HepG2 (cell line): Measurements from ENCODE around the gene ECM1. TPM values are rescaled to one million over a fixed set of nuclear protein-coding genes. Genes with fewer than 3 reads are reported as not detected.

ENCODE experiments used
- CC2D1A ChIP-seq: sonication (generic); formaldehyde crosslinking; IDR thresholded peaks from 2 replicates; pipeline ENCODE4 v1.8.1; 2023; ENCODE audit warnings: mild to moderate bottlenecking, missing genetic modification reagents
- ELF3 ChIP-seq: IDR thresholded peaks from 2 replicates; pipeline ENCODE4 v1.6.1; 2016; ENCODE audit warnings: missing genetic modification reagents, missing compliant biosample characterization
- GATAD1 ChIP-seq: IDR thresholded peaks from 2 replicates; pipeline ENCODE4 v1.6.1; 2016; ENCODE audit warnings: missing genetic modification reagents, missing compliant biosample characterization
- JUNB ChIP-seq: sonication (generic); formaldehyde crosslinking; IDR thresholded peaks from 2 replicates; pipeline ENCODE4 v1.8.0; 2022; ENCODE audit warnings: missing genetic modification reagents, mild to moderate bottlenecking, borderline replicate concordance
- MAF1 ChIP-seq: sonication (generic); formaldehyde crosslinking; IDR thresholded peaks from 2 replicates; pipeline ENCODE4 v1.5.0; 2020; ENCODE audit warnings: missing genetic modification reagents, borderline replicate concordance
- NFRKB ChIP-seq: fragments of 450-650 bp; IDR thresholded peaks from 2 replicates; pipeline ENCODE4 v1.6.1; 2017
- SAP130 ChIP-seq: IDR thresholded peaks from 2 replicates; pipeline ENCODE4 v1.6.1; 2016; ENCODE audit warnings: low read depth
- SOX6 ChIP-seq, 2 experiments: fragments of 450-650 bp in 1 of 2; sonication (generic) in 1 of 2; formaldehyde crosslinking in 1 of 2; IDR thresholded peaks; 2 replicates each; pipeline versions ENCODE4 v1.4.0 to v1.6.1; 2017 to 2020; ENCODE audit warnings: antibody characterized with exemption in 1 of 2, mild to moderate bottlenecking in 1 of 2, missing genetic modification reagents in 1 of 2
- TCF7L2 ChIP-seq: IDR thresholded peaks from 2 replicates; pipeline ENCODE4 v1.6.1; 2011; ENCODE audit warnings: mild to moderate bottlenecking, low read depth, low read length, moderate library complexity
- ZNF337 ChIP-seq: sonication (generic); formaldehyde crosslinking; IDR thresholded peaks from 2 replicates; pipeline ENCODE4 v1.5.1; 2020; ENCODE audit warnings: missing genetic modification reagents, low read depth, mild to moderate bottlenecking, borderline replicate concordance
- ZNF552 ChIP-seq: sonication (generic); formaldehyde crosslinking; IDR thresholded peaks from 2 replicates; pipeline ENCODE4 v1.9.0; 2022; ENCODE audit warnings: missing genetic modification reagents, mild to moderate bottlenecking, borderline replicate concordance
- ZNF607 ChIP-seq: sonication (generic); formaldehyde crosslinking; IDR thresholded peaks from 2 replicates; pipeline ENCODE4 v1.5.1; 2020; ENCODE audit warnings: missing genetic modification reagents, mild to moderate bottlenecking, borderline replicate concordance
- ZNF672 ChIP-seq: sonication (generic); formaldehyde crosslinking; IDR thresholded peaks from 2 replicates; pipeline ENCODE4 v1.8.1; 2022; ENCODE audit warnings: missing genetic modification reagents
- ZNF749 ChIP-seq: sonication (generic); formaldehyde crosslinking; IDR thresholded peaks from 2 replicates; pipeline ENCODE4 v1.8.0; 2022; ENCODE audit warnings: mild to moderate bottlenecking, missing genetic modification reagents, moderate library complexity, borderline replicate concordance
- ZNF792 ChIP-seq: IDR thresholded peaks from 2 replicates; pipeline ENCODE4 v1.6.1; 2016
- ZNF883 ChIP-seq: sonication (generic); formaldehyde crosslinking; IDR thresholded peaks from 2 replicates; pipeline ENCODE4 v1.5.1; 2020; ENCODE audit warnings: mild to moderate bottlenecking, missing genetic modification reagents; ENCODE audit errors: not compliant biosample characterization
- polyA plus RNA-seq, 8 experiments: library from polyadenylated mRNA; depleted of rRNA in 3 of 8; stranded (reverse) in 7 of 8; unstranded in 1 of 8; fragments of >200 nt; fragmentation: Illumina TruSeq in 4 of 8; extraction: Trizol in 4 of 8; gene quantifications; 2 replicates each; pipeline versions ENCODE4 v1.2.1 to v1.2.3, GENCODE V29; 2011 to 2016; ENCODE audit warnings: low read depth in 4 of 8, missing spikeins in 1 of 8, mixed read lengths in 1 of 8; ENCODE audit not compliant: insufficient read depth in 1 of 8
- total RNA-seq, 5 experiments: library from RNA; depleted of rRNA; stranded (reverse); fragments of >200 nt; fragmentation: Illumina TruSeq; extraction: Trizol; gene quantifications; 2 replicates each; pipeline ENCODE4 v1.2.3, GENCODE V29; 2016; ENCODE audit warnings: low read depth in 1 of 5
- TF ChIP-seq, protein P1 (sequence below): sonication (generic); formaldehyde crosslinking; IDR thresholded peaks from 2 replicates; pipeline ENCODE4 v1.5.1; 2020; ENCODE audit warnings: mild to moderate bottlenecking, moderate library complexity, missing genetic modification reagents
- TF ChIP-seq, protein P2 (sequence below): sonication (generic); IDR thresholded peaks from 2 replicates; pipeline ENCODE4 v1.6.1; 2016; ENCODE audit warnings: low read depth, borderline replicate concordance
- TF ChIP-seq, protein P3 (sequence below): fragments of 450-650 bp; IDR thresholded peaks from 2 replicates; pipeline ENCODE4 v1.6.1; 2016
- TF ChIP-seq, protein P4 (sequence below): IDR thresholded peaks from 2 replicates; pipeline ENCODE4 v1.6.1; 2016; ENCODE audit warnings: low read depth
- TF ChIP-seq, protein P5 (sequence below): sonication (generic); formaldehyde crosslinking; IDR thresholded peaks from 2 replicates; pipeline ENCODE4 v1.4.0; 2020; ENCODE audit warnings: missing genetic modification reagents, borderline replicate concordance

ECM1 gene
- total and polyA plus RNA-seq, 2 of the 13 experiments (the other 11 are each of a cell fraction or from before 2014, with no cell fraction given) = 0.42 to 1.0 TPM

DNA sequence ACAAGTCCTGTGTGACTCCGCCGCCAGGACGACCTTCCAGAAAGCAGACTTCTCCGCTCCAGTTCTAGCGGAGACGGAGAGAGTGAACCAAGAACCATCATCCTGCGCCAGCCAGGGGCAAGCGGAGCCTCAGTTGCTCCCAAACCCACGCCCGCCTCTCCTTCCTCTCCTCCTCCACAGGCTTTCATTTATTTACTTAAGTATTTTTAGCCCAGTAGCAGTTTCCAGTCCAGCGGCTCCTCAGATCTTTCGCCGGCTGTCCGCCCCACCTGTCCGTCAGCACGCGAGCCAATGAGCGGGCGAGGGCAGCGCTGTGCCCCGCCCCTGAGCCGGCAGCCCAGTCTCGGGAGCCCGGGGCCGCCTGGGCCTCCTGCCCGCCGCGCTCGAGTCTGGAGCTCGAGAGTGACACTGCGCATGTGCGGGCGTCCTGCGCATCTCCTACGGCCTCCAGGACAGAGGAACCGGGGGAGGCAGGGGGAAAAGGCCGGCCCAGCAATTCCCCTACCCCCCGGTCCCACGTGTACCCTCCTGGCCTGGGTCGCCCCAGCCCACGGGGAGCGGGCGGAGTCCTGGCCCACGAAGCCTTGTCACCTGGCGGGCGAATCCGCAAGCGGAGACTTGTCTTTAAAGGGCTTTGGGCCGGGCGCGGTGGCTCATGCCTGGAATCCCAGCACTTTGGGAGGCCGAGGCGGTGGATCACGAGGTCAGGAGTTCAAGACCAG, 7.6 kb downstream of the ECM1 start, which contains the start of gene FALEC (continued):
- TF ChIP-seq, protein P1, sequence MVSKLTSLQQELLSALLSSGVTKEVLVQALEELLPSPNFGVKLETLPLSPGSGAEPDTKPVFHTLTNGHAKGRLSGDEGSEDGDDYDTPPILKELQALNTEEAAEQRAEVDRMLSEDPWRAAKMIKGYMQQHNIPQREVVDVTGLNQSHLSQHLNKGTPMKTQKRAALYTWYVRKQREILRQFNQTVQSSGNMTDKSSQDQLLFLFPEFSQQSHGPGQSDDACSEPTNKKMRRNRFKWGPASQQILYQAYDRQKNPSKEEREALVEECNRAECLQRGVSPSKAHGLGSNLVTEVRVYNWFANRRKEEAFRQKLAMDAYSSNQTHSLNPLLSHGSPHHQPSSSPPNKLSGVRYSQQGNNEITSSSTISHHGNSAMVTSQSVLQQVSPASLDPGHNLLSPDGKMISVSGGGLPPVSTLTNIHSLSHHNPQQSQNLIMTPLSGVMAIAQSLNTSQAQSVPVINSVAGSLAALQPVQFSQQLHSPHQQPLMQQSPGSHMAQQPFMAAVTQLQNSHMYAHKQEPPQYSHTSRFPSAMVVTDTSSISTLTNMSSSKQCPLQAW (CRISPR knock-in tag) = peak; percentile 25; the same call in 1 of the 2 replicates
- TF ChIP-seq ZNF672 (CRISPR knock-in tag) = no peak
- TF ChIP-seq, protein P2, sequence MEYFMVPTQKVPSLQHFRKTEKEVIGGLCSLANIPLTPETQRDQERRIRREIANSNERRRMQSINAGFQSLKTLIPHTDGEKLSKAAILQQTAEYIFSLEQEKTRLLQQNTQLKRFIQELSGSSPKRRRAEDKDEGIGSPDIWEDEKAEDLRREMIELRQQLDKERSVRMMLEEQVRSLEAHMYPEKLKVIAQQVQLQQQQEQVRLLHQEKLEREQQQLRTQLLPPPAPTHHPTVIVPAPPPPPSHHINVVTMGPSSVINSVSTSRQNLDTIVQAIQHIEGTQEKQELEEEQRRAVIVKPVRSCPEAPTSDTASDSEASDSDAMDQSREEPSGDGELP = no peak; the same call in 1 of the 2 replicates
- TF ChIP-seq NFRKB = no peak
- TF ChIP-seq SAP130 = peak; percentile 65; the same call in 1 of the 2 replicates
- peak; percentile 37; the same call in 1 of the 2 replicates for TF ChIP-seq ELF3
- no peak for TF ChIP-seq JUNB
- TF ChIP-seq CC2D1A (CRISPR knock-in tag) = no peak
- peak; percentile 70; the same call in 1 of the 2 replicates for TF ChIP-seq ZNF607 (CRISPR knock-in tag)
- TF ChIP-seq ZNF552 (CRISPR knock-in tag) = peak; percentile 26; the same call in 1 of the 2 replicates
- TF ChIP-seq, protein P3, sequence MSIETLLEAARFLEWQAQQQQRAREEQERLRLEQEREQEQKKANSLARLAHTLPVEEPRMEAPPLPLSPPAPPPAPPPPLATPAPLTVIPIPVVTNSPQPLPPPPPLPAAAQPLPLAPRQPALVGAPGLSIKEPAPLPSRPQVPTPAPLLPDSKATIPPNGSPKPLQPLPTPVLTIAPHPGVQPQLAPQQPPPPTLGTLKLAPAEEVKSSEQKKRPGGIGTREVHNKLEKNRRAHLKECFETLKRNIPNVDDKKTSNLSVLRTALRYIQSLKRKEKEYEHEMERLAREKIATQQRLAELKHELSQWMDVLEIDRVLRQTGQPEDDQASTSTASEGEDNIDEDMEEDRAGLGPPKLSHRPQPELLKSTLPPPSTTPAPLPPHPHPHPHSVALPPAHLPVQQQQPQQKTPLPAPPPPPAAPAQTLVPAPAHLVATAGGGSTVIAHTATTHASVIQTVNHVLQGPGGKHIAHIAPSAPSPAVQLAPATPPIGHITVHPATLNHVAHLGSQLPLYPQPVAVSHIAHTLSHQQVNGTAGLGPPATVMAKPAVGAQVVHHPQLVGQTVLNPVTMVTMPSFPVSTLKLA = peak; percentile 21; the same call in 1 of the 2 replicates
- TF ChIP-seq ZNF337 (CRISPR knock-in tag) = 0 out of 2 replicates have a peak, but pooled peaks have one; percentile 56
- peak; percentile 55; the same call in 1 of the 2 replicates for TF ChIP-seq GATAD1 (CRISPR knock-in tag)
- 0 out of 2 replicates have a peak, but pooled peaks have one; percentile 43 for TF ChIP-seq TCF7L2
- TF ChIP-seq, protein P4, sequence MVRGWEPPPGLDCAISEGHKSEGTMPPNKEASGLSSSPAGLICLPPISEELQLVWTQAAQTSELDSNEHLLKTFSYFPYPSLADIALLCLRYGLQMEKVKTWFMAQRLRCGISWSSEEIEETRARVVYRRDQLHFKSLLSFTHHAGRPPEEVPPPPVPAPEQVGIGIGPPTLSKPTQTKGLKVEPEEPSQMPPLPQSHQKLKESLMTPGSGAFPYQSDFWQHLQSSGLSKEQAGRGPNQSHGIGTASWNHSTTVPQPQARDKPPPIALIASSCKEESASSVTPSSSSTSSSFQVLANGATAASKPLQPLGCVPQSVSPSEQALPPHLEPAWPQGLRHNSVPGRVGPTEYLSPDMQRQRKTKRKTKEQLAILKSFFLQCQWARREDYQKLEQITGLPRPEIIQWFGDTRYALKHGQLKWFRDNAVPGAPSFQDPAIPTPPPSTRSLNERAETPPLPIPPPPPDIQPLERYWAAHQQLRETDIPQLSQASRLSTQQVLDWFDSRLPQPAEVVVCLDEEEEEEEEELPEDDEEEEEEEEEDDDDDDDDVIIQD = 0 out of 2 replicates have a peak, but pooled peaks have one; percentile 6
- TF ChIP-seq, protein P5, sequence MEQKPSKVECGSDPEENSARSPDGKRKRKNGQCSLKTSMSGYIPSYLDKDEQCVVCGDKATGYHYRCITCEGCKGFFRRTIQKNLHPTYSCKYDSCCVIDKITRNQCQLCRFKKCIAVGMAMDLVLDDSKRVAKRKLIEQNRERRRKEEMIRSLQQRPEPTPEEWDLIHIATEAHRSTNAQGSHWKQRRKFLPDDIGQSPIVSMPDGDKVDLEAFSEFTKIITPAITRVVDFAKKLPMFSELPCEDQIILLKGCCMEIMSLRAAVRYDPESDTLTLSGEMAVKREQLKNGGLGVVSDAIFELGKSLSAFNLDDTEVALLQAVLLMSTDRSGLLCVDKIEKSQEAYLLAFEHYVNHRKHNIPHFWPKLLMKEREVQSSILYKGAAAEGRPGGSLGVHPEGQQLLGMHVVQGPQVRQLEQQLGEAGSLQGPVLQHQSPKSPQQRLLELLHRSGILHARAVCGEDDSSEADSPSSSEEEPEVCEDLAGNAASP (CRISPR knock-in tag) = peak; percentile 37; the same call in 1 of the 2 replicates
- TF ChIP-seq ZNF883 (CRISPR knock-in tag) = peak; percentile 14
- TF ChIP-seq MAF1 = no peak
- TF ChIP-seq ZNF792 (CRISPR knock-in tag) = 0 out of 2 replicates have a peak, but pooled peaks have one; percentile 16
- no peak for TF ChIP-seq ZNF749
- no peak for TF ChIP-seq SOX6 (IDR thresholded peaks at IDR 0.05)
- peak; percentile 67 for TF ChIP-seq SOX6 (CRISPR knock-in tag; IDR thresholded peaks at IDR 0.05)
